HEK293 (cell line): Measurements from ENCODE around the gene CLEC4A.

ENCODE experiments used
- CTCF ChIA-PET: fragments of 350-600 bp; formaldehyde crosslinking; extraction: SDS; loops from one replicate; lab custom pipeline; 2021; ENCODE audit warnings: antibody characterized with exemption; lab: Yijun Ruan, JAX
- POLR2A ChIA-PET: fragments of 300-600 bp; formaldehyde crosslinking; extraction: SDS; loops from one replicate; lab custom pipeline; 2020; ENCODE audit warnings: antibody characterized with exemption, inconsistent platforms; lab: Yijun Ruan, JAX
- H3K27ac ChIP-seq: fragments of 200-500 bp; sonication (Bioruptor generic); 2 replicates; pipeline ENCODE4 v1.5.1; 2014; ENCODE audit warnings: low read depth, low read length, control low read depth, inconsistent platforms; ENCODE audit errors: extremely low read depth
- H3K36me3 ChIP-seq, 2 experiments: fragments of 200-500 bp in 1 of 2; sonication (Bioruptor generic) in 1 of 2; 1 replicate in 1 of 2; 2 replicates in 1 of 2; pipeline ENCODE4 v1.5.1; 2014 to 2017; ENCODE audit warnings: inconsistent platforms in 2 of 2, low read length in 2 of 2; ENCODE audit not compliant: control insufficient read depth in 2 of 2, insufficient read depth in 1 of 2
- H3K4me1 ChIP-seq: fragments of 200-500 bp; sonication (Bioruptor generic); 2 replicates; pipeline ENCODE4 v1.5.1; 2014; ENCODE audit warnings: mild to moderate bottlenecking, low read length, inconsistent platforms; ENCODE audit not compliant: control insufficient read depth, insufficient read depth
- H3K4me3 ChIP-seq: 2 replicates; pipeline ENCODE4 v1.5.1; 2011; ENCODE audit warnings: low read depth, mild to moderate bottlenecking, control low read depth, low read length, moderate library complexity
- H3K9me3 ChIP-seq: fragments of 200-500 bp; sonication (Bioruptor generic); 2 replicates; pipeline ENCODE4 v1.5.1; 2014; ENCODE audit warnings: low read depth, low read length, inconsistent platforms; ENCODE audit not compliant: control insufficient read depth, insufficient read depth
- CTCF ChIP-seq: fragments of 450-650 bp; formaldehyde crosslinking; IDR thresholded peaks from 2 replicates; pipeline ENCODE4 v1.5.1; 2016; ENCODE audit warnings: missing biosample characterization, missing genetic modification characterization
- EGR2 ChIP-seq: fragments of 450-650 bp; formaldehyde crosslinking; IDR thresholded peaks from 2 replicates; pipeline ENCODE4 v1.5.1; 2016; ENCODE audit warnings: low read depth, missing biosample characterization, missing genetic modification characterization
- ELK4 ChIP-seq: IDR thresholded peaks from 2 replicates; pipeline ENCODE4 v1.6.1; 2011; ENCODE audit warnings: mild to moderate bottlenecking, low read depth, low read length, borderline replicate concordance
- HOXA7 ChIP-seq: sonication (generic); formaldehyde crosslinking; IDR thresholded peaks from 2 replicates; pipeline ENCODE4 v1.8.1; 2022; ENCODE audit warnings: missing genetic modification reagents, borderline replicate concordance
- HOXC10 ChIP-seq: sonication (generic); formaldehyde crosslinking; IDR thresholded peaks from 2 replicates; pipeline ENCODE4 v1.8.1; 2023; ENCODE audit warnings: mild to moderate bottlenecking, missing genetic modification reagents
- KLF17 ChIP-seq: fragments of 450-650 bp; formaldehyde crosslinking; IDR thresholded peaks from 2 replicates; pipeline ENCODE4 v1.5.1; 2016; ENCODE audit warnings: missing biosample characterization, missing genetic modification characterization
- REST ChIP-seq: fragments of 450-650 bp; formaldehyde crosslinking; IDR thresholded peaks from 2 replicates; pipeline ENCODE4 v1.5.1; 2016; ENCODE audit warnings: missing biosample characterization, missing genetic modification characterization
- ZNF10 ChIP-seq: fragments of 450-650 bp; formaldehyde crosslinking; IDR thresholded peaks from 2 replicates; pipeline ENCODE4 v1.5.1; 2017; ENCODE audit warnings: missing biosample characterization, missing genetic modification characterization
- ZNF274 ChIP-seq, 2 experiments: fragments of 200-500 bp in 1 of 2; fragments of 450-650 bp in 1 of 2; sonication (Bioruptor generic) in 1 of 2; formaldehyde crosslinking in 1 of 2; IDR thresholded peaks; 2 replicates each; pipeline versions ENCODE4 v1.5.1 to v1.6.1; 2014 to 2016; ENCODE audit warnings: borderline replicate concordance in 1 of 2, inconsistent platforms in 1 of 2, low read length in 1 of 2, missing biosample characterization in 1 of 2, missing genetic modification characterization in 1 of 2
- ZNF280D ChIP-seq: fragments of 450-650 bp; formaldehyde crosslinking; IDR thresholded peaks from 2 replicates; pipeline ENCODE4 v1.5.1; 2016; ENCODE audit warnings: missing biosample characterization, missing genetic modification characterization
- ZNF341 ChIP-seq: fragments of 450-650 bp; formaldehyde crosslinking; IDR thresholded peaks from 2 replicates; pipeline ENCODE4; 2016; ENCODE audit warnings: low read depth, missing biosample characterization, missing genetic modification characterization
- ZNF362 ChIP-seq: fragments of 450-650 bp; formaldehyde crosslinking; IDR thresholded peaks from 2 replicates; pipeline ENCODE4 v1.5.1; 2016; ENCODE audit warnings: missing biosample characterization, missing genetic modification characterization
- ZNF37A ChIP-seq: fragments of 450-650 bp; IDR thresholded peaks from 2 replicates; pipeline ENCODE4 v1.5.1; 2018; ENCODE audit warnings: missing biosample characterization, missing genetic modification characterization
- ZNF48 ChIP-seq: fragments of 450-650 bp; formaldehyde crosslinking; IDR thresholded peaks from 2 replicates; pipeline ENCODE4 v1.5.1; 2016; ENCODE audit warnings: missing biosample characterization, missing genetic modification characterization
- ZNF600 ChIP-seq: fragments of 450-650 bp; formaldehyde crosslinking; IDR thresholded peaks from 2 replicates; pipeline ENCODE4 v1.5.1; 2016; ENCODE audit warnings: missing biosample characterization, missing genetic modification characterization
- ZNF623 ChIP-seq: fragments of 450-650 bp; formaldehyde crosslinking; IDR thresholded peaks from 2 replicates; pipeline ENCODE4 v1.5.1; 2016; ENCODE audit warnings: missing biosample characterization, missing genetic modification characterization
- ZNF658 ChIP-seq: fragments of 450-650 bp; formaldehyde crosslinking; IDR thresholded peaks from 2 replicates; pipeline ENCODE4; 2016; ENCODE audit warnings: missing biosample characterization, missing genetic modification characterization
- ZNF701 ChIP-seq: fragments of 450-650 bp; formaldehyde crosslinking; IDR thresholded peaks from 2 replicates; pipeline ENCODE4 v1.5.1; 2016; ENCODE audit warnings: missing biosample characterization, missing genetic modification characterization
- ZNF785 ChIP-seq: fragments of 450-650 bp; formaldehyde crosslinking; IDR thresholded peaks from 2 replicates; pipeline ENCODE4 v1.5.1; 2016; ENCODE audit warnings: missing biosample characterization, missing genetic modification characterization
- ZSCAN18 ChIP-seq: fragments of 450-650 bp; formaldehyde crosslinking; IDR thresholded peaks from 2 replicates; pipeline ENCODE4 v1.5.1; 2016; ENCODE audit warnings: missing biosample characterization, missing genetic modification characterization
- ZSCAN5A ChIP-seq: fragments of 450-650 bp; formaldehyde crosslinking; IDR thresholded peaks from 2 replicates; pipeline ENCODE4 v1.5.1; 2016; ENCODE audit warnings: missing biosample characterization, missing genetic modification characterization

CLEC4A gene

GRCh38 chr12:8078398-8078797 is 45.0 kb upstream of the CLEC4A start (continued):
- peak; percentile 69 for TF ChIP-seq CTCF (tag by site-specific recombination)
- no peak for TF ChIP-seq EGR2 (tag by site-specific recombination)
- TF ChIP-seq ZNF362 (tag by site-specific recombination) = peak; percentile 86
- no peak for TF ChIP-seq ZNF37A (tag by site-specific recombination)
- no peak for TF ChIP-seq ZNF600 (tag by site-specific recombination)
- no peak for TF ChIP-seq REST (tag by site-specific recombination)

- TF ChIP-seq ZNF274 (IDR thresholded peaks at IDR 0.05; ENCODE audit: low read length) = no peak
- TF ChIP-seq ZNF274 (tag by site-specific recombination; IDR thresholded peaks at IDR 0.05; ENCODE audit: borderline replicate concordance) = no peak
- TF ChIP-seq ZNF280D (tag by site-specific recombination) = no peak
- TF ChIP-seq ZSCAN5A (tag by site-specific recombination) = no peak
- no peak for TF ChIP-seq ZNF10 (tag by site-specific recombination)
- TF ChIP-seq ZNF658 (tag by site-specific recombination) = no peak
- TF ChIP-seq ZNF785 (tag by site-specific recombination) = no peak
- no peak for TF ChIP-seq EGR2 (tag by site-specific recombination)
- no peak for TF ChIP-seq ZNF623 (tag by site-specific recombination)
- TF ChIP-seq ZSCAN18 (tag by site-specific recombination) = no peak
- no peak for TF ChIP-seq ZNF48
- TF ChIP-seq ZNF341 (tag by site-specific recombination) = no peak
- no peak for TF ChIP-seq ZNF701 (tag by site-specific recombination)
- no peak for TF ChIP-seq HOXC10 (CRISPR knock-in tag)
- TF ChIP-seq ELK4 = no peak
- TF ChIP-seq HOXA7 = no peak
- TF ChIP-seq KLF17 (tag by site-specific recombination) = no peak
- H3K4me3 ChIP-seq = no peak overlapping the region
- peaks cover 14% of the 10 kb centered on the region for H3K4me1 ChIP-seq
- H3K9me3 ChIP-seq = no peaks in the 10 kb centered on the region
- CTCF ChIA-PET = interaction anchor here (0.6 to 5.4 kb wide), 18 partner anchors 9 to 564 kb away, joined by 3 to 92 read pairs (median 6); partner anchors contain the start of genes C3AR1 and SLC2A3
- no peak overlapping the region for H3K27ac ChIP-seq
- POLR2A ChIA-PET = interaction anchor here (1.4 kb wide), 1 partner anchor 52 kb away, joined by 6 read pairs; no protein-coding TSS in a partner anchor
- H3K36me3 ChIP-seq = no peaks in the 10 kb centered on the region
These were observed 44.5 kb upstream of the CLEC4A start for GRCh38 chr12:8078916-8079315.
